DOHH2 (cell line): ENCODE measurements around the gene PRKAR1B.

Source experiments
- CTCF ChIP-seq: fragments of 200-600 bp; sonication (generic); IDR thresholded peaks from one replicate; pipeline ENCODE4 v1.5.1; 2014; ENCODE audit warnings: antibody characterized with exemption, mild to moderate bottlenecking, low read depth, low read length; ENCODE audit not compliant: poor library complexity, severe bottlenecking
- EZH2phosphoT487 ChIP-seq: fragments of 200-600 bp; sonication (generic); IDR thresholded peaks from 2 replicates; pipeline ENCODE4 v1.6.1; 2017; ENCODE audit warnings: borderline replicate concordance, mild to moderate bottlenecking, antibody characterized with exemption, low read length, moderate library complexity, mixed read lengths

GRCh38 chr7:596819-597182, 130.3 kb downstream of the PRKAR1B start:
- TF ChIP-seq CTCF (no peak), EZH2phosphoT487 (no peak)
